Measurements from ENCODE around the gene EML5.
"Not testable (repeated sequence)": the region's sequence is repeated elsewhere in the genome, so short reads cannot be mapped to it uniquely, and the experiment has no call there.

The EML5 gene

DNA sequence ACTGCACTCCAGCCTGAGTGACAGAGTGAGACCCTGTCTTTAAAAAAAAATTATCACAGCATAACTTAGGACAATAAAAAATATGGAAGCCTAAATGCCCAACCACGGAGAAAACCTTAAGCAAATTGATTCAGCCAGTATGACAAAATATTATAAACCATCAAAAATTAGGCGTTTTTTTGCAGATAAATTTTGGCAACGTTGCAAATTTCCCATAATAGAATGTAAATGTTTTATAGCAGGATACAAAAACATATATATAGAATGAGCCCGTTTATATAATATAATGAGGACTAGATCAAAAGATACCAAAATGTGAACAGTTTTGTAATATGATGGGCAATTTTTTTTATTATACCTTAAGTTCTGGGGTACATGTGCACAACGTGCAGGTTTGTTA is 6.8 kb upstream of the EML5 start:
- no peak for DNase-seq

DNA sequence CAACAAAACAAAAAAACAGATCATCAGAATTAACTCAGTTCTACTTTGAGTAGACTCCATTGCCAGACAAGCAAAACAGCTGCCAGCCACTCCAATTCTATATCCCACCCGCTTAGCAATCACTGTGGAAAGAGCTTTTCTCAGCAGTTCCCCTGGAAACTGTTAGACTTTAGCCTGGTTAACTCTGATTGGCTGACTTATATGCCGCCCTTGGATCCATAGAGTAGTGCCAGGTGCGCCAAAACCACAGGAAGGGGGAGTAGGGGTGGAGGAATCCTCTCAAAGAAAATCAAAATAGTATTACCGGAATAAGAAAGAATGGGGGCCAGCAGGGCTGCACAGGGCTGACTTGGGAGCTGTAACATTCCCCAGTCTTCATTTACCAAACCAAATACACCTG is 5.4 kb upstream of the EML5 start:
- DNase-seq, result no peak

DNA sequence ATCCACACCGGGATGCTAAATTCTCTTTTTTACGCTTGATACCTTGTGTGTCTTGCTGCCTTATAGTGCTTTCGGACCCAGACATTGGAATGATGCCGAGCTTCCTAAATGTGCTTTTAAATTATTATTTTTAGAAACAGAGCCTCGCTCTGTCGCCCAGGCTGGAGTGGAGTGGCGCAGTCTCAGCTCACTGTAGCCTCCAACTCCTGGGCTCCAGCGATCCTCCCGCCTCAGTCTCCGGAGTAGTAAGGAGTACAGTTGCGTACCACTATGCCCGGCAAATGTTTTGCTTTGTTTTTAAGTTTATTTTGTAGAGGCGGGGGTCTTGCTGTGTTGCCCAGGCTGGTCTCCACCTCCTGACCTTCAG is 489 bp upstream of the EML5 start:
- no peak for DNase-seq

DNA sequence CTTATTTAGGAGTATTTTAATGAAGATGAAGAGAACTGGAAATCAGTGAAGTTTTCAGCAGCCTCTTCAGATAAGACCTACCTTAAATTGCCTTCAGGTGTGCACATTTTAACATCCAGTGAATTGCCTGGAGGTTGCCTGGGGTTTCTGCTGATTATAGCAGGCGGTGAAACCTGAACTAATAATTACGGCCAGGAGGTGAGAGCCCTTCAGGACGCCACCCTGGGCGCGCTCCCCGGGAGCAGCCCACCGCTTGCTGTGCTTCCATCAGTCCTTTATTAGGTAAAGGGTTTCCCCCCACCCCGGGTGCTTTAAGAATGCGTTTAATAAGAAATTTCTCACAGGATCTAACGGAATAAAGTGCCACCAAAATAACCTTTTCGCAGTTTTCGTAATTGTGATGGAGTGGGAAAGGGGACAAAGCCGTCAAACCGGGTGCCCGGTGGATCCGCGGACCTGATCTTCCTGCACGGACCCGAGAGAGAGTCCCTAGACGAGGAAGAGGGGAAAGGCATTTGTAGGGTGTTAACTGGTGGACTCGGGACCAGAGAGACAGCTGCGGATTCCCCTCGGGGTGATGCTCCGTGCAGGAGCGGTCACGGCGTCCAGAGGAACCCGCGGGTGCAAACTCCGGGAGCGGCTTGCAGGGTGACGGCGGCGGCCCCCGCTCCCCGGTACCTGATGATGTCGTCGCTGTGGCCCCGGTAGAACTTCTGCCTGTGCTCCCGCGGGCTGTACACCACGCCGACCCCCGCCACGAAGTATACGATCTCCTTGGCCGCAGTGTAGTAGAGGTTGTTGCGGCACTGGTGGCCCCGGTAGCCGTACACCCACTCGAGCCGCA is 902 bp downstream of the EML5 start:
- DNase-seq, result no peak

DNA sequence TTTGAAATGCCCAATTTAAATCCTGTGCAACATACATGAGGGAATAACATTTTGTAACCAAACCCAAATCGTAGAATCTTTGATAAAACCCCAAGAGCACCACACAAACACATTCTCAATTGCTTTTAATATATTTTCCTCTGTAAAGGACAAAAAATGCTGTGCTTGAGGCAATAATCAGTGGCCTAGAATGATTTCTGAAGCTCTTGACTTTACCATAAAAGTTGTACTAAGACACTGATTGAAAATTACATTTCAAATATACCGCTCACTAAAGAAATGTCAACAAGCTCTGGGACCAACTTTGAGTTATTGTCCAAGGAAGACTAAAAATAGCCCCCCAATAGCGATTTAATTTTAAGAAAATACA is 1.5 kb downstream of the EML5 start:
- DNase-seq, result no peak

DNA sequence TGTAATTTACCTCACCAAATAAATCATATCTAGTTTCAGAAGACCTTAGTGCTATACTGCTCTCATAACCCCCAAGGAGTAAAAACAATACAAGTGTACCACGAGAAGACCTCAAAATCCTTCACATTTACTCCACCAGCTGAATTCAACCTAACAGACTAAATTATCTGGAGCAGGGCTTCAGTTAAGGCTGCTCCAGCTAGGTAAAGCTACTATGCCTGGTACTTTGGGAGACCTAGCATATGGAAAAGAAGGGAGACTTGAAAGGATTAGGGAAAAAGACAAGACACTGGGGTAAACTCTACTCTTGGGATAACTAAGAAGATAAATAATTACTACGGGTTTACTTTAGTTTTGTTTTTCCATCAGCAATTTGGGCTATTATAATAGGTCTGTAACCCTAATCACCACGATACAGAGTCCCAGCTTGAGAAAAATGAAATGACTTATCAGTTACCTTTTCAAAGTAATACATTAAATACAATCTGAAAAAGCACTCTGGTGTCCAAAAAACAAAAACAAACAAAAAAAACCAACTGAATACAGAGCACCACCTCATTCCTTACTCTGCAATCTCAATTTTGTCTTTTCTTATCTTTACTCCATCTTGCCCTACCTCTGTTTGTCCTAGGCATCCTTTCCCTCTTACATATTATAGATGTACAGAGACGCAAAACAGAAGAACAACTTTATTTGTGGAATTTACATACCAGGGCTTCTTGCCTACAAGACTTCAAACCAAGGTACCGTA is 2.1 kb downstream of the EML5 start:
- peak in 1 of 2 experiments; percentile 32 for DNase-seq

DNA sequence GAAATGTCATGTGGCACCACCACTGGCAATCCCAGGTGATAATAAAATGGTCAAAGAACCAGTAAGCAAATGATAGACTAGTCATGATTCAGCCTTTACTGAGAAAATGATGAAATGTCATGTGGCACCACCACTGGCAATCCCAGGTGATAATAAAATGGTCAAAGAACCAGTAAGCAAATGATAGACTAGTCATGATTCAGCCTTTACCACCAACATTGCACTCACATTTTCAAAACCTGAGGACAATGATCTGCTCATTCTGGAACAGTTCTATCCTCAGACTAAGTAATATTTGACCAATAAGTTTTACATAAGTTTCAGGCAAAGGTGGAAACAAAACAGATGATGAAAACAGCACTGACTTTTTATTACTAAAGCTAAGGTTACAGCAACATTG is 3.2 kb downstream of the EML5 start:
- not testable (repeated sequence) for DNase-seq

DNA sequence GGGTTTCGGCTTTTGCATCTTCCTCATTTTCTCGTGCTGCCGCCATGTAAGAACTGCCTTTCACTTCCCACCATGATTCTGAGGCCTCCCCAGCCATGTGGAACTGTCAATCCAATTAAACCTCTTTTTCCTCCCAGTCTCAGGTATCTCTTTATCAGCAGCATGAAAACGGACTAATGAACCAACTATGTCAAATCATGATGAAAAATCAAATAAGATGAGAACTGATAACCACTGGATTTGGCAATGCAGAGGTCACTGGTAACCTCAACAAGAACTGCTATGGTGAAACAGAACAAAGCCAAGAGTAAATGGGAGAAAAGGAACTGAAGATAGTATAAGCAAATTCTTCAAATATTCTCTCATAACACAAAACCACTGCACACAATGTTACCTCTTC is 6.0 kb downstream of the EML5 start:
- DNase-seq, result no peak

DNA sequence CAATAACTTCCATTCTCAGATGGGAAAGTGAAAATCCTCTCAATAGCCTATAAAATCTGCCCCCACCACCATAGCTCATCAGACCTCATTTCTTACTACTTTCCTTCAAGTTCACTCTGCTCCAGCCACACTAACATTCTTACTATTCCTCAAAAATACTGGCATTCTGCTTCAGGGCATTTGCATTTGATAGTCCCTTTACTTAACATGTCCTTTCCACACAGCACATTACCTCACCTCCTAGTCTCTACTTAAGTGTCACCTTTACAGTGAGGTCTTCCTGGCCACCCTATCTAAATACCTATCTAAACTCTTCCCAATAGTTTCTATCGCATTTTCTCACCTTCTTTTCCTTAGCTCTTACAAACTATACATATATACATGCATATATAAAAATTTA is 6.8 kb downstream of the EML5 start:
- no peak for DNase-seq

DNA sequence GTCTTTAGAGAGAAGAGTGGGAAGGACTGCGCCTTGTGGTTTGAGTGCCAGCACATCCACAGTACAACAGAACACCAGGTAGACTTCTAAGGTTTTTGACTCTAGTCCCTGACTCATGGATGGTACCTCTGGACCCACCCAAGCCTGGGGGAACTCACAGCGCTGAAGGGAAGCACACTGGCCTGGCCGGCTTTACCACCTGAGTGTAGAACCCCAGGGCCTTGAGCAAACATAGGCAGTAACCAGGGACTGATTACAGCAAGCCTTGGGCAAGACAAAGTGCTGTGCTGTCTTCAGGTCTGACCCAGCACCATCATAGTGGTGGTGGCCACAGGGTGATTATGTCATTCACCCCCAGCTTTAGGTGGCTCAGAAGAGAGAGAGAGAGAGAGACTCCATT is 17.2 kb downstream of the EML5 start:
- DNase-seq, result no peak

DNA sequence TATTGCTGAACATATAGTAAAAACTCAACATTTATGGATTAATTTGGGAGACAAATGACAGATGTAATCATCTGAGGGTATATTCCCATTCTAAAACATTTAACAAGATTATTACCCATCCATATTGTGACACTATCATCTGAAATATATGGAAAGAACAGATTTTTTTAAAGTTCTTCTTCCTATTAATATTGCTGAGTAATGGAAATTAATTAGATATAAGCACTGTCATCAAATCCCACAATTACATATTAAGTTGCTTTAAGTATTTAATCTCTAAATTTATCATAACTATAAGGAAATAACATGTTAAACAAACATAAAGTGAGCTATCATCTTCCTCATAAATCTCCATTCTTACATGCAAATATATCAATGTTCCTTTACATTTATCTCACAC is 22.0 kb downstream of the EML5 start:
- DNase-seq, result no peak

DNA sequence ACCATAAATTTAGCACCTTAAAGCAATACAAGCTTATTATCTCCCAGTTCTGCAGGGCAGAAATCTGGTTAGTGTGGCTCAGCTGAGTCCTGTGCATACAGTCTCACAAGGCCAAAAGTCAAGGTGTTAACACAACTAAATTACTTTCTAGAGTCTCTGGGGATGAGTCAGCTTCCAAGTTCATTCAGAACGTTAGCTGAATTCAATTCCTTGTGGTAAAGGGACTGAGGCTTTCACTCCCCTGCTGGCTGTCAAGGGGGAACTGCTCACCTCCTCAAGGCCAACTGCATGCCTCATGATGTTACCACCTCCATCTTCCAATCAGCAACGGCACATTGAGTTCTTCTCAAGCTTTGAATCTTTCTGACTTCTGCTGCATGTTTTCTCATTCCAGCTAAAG is 27.6 kb downstream of the EML5 start:
- no peak for DNase-seq

DNA sequence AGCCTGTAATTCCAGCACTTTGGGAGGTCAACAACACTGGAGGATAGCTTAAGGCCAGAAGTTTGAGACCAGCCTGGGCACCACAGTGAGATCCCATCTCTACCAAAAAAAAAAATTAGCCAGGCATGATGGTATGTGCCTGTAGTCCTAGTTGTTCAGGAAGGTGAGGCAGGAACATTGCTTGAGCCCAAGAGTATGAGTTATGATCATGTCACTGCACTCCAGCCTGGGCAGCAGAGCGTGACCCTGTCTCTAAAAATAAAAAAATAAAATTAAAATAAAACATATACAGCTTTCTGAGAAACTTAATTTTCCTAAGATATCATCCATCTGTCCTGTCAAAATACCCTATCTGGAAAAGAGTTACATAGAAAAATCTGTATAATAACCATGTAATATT is 38.9 kb downstream of the EML5 start:
- DNase-seq, result no peak

DNA sequence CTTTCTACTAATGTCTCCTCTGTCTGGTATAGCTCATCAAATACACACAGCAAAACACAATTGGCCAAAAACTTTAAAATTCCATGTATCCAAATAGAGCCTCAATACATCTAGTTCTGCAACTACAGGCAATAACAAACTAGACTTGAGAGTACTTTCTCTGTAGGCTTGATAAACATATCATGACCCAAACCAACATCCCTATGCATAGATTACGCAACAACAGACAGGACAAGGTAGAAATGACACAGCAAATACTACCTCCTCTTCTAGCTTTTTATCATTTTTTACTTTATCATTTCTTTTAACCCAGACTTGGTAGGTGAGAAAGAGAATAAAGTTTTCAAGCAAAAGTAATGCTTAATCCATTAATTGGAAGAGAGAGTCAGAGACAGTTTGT is 41.8 kb downstream of the EML5 start:
- DNase-seq, result no peak

DNA sequence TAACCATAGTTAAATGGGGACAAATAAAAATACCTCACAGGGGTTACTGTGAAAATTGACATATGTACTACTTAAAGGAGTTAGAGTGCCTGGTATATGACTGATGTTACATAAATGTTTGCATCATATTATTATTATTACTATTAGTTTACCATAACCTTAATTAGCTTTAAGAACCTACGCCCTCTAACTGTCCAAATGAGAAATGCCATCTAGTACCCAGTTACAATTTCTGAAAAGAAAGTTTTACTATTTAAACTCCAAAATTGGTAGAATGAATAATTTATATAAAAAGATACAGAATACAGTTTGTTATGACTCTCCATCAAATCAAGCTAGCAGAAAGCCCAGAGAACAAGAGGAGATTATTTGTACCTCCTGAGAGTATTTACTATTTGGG is 42.3 kb downstream of the EML5 start:
- DNase-seq, result no peak

DNA sequence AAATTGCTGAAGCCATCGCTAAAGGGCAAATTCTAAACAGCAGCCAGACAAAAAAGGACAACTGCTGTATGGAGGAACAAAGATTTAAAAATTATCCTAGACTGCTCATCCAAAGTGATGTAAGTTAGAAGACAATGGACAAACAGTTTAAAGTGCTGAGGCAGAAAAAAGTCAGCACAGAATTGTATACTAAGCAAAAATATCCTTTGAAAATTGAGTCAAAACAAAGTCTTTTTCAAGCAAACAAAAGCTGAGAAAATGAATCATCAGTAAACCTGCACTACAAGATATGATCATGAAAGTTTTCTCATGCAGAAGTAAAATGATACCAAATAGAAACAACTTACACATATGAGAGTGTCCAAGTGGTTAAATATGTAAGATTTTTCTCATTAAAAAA is 43.6 kb downstream of the EML5 start:
- DNase-seq, result no peak

DNA sequence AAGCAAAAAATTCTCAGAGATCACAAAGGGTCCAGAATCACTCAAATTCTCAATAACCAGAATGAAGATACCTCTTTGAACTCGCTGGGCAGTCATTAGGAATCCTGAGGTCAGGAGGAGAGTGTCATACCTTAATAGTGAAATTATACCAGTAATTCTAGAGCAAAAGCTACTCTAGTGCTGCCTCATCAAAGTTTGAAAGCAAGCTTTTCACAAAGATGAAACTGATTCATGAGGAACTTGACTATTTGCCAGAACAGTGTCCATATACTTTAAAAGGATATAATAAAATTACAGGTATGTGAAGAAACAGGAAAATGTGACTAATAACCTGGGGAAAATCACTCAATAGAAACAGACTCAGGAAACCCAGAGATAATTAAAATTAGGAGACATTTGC is 44.5 kb downstream of the EML5 start:
- DNase-seq, result no peak

DNA sequence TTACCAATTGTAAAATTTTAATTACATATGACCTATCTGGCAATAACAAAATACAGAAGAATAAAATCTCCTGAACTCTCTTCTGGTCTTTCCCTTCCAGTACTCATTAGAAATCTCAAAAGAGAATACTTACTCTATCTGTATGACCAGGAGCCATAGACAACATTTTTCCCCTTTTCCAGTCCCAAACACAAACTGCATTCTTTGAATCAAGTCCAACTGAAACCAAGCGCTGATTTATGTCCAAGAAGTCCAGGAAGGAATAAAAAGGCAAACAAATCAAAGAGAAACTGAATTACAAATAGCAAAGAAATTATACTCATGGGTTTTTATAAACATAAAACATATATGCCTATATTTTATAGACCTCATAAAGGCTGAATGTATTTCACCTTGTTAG is 46.7 kb downstream of the EML5 start:
- DNase-seq, result no peak

DNA sequence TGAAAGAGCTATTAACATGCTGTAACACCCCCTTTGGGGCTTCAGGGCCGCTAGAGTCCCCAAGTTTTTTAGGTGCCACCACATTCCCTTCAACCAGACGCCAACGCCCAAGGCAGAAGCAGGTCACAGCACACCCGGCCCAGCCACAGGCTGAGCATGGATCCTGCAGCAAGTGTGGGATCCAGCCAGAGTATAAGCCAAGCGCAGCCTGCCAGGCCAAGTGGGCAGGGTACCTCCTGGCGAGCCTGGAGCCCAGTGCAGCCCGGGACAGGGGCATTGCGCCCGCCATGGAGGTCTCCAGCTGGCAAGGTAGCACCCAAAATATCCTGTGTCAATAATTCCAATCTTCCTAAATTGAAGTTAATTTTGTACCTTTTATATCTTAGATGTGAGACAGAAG is 55.5 kb downstream of the EML5 start:
- DNase-seq, result no peak

DNA sequence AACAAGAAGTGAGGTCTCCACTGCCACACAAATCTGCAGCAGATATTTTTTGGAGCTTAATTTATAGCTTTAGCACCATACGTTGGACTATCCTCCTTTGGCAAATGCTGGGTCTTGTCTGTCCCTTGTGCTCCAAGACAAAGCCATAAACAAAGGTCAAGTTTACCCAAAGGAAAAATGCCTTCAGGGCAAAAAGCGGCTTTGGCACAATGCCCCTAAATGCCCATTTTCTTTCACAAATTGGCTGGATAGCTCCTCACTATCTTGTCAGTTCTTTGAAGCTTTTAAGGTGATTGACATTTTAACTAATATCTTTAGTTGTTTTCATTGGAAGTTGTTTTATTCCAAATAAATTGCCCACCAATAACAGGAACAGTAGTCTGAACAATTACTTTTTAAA is 59.6 kb downstream of the EML5 start:
- DNase-seq, result no peak

DNA sequence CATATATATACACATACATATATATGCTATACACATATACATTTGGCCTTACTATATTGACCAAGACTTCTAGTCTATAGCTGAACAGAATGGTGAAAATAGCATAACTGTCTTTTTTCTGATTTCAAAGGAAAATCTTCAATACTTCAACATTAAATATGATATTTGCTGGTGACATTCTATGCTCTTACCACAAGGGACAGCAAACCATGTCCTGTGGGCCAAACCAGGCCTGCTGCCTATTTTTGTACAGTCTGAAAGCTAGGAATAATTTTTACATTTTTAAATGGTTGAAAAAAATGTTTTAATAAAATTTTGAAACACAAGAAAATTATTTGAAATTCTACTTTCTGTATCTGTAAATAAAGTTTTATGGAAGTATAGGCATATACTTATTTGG is 63.6 kb downstream of the EML5 start:
- no peak for DNase-seq

DNA sequence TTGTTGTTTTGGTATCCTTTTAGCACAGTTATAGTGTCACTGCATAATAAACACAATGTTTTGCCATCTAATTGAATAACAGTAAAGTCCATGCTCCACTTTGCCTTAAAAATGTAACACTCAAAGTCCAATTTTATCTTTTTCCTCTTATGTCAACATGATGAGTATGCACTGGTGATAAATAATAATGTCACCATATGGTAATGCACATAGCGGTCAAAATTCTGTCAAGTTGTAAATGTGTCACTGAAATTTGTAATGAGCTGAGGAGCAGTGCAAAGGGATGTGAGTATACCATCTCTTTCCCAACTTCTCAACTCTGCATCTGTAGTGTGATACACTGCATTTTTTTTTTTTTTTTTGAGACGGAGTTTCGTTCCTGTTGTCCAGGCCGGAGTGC is 65.7 kb downstream of the EML5 start:
- DNase-seq, result no peak

DNA sequence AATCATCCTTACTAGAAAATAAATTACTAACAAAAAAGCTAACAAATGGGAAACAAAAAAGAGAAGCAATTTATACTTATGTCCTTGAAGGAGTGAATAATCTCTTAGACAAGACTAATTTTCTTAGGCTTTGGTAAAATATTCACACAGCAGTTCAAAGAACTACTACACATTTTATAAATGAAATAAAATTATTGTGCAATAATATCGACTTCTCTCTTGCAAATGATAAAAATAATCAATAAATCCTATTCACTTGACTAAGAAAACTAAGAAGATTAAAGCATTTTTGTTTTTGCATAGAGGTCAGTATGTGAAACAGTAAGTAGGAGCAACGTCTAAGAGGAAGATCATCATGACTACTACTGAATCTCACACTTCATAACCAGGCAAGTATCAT is 82.0 kb downstream of the EML5 start:
- no peak for DNase-seq

DNA sequence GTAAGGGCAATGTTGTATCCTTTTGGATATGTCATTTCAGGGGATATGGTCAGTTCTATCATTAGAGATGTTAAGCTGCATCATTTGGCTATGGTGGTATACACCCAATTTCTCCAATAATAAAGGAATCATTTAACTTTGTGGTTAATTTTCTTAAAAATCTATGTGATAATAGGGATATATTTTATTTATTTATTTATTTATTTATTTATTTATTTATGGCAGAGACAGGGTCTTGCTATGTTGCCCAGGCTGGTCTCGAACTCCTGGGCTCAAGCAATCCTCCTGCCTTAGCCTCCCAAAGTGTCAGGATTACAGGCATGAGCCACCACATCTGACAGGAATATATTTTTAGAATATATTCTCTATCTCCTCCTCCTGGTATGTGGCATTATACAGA is 85.7 kb downstream of the EML5 start:
- DNase-seq, result no peak

DNA sequence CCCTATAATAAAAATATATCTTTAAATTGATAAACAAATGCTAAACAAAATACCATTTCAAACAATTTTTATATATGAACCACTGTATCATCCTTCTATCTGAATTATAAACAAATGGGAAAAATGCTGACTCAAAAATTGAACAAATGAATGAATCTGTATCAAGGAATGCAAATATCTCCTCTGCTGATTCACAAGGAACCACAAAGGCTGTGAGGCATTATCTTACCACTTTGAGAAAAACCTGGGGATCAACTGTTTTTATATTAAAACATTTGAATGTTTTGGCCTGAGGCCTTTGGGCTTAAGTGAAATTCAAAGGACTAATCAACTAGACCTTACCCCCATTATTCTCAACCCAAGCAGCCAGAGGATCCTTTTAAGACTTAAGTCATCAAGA is 86.3 kb downstream of the EML5 start:
- no peak for DNase-seq
